NCI-H2107 treated with DMSO at 0.1 percent for 48 hours (cell line): ENCODE measurements around the gene ASB8.

Experiments
- DNase-seq: peaks from one replicate; lab custom pipeline; 2025; ENCODE audit not compliant: unreplicated experiment; lab: John Stamatoyannopoulos, UW

Gene ASB8

GRCh38 chr12:48106681-48107613 is 50.4 kb downstream of the ASB8 start:
- no peak for DNase-seq

- peak; percentile 82 for DNase-seq
These were observed 51.2 kb downstream of the ASB8 start, which contains the start of gene SENP1 for GRCh38 chr12:48105867-48106680. Gene SENP1 (minus strand): TSS chr12:48106079. CDS start chr12:48101472, 4,607 bp downstream.

GRCh38 chr12:48105321-48105866 is 51.9 kb downstream of the ASB8 start:
- peak; percentile 14 for DNase-seq

GRCh38 chr12:48104531-48104930 is 52.8 kb downstream of the ASB8 start:
- DNase-seq, result no peak
